HFF-Myc (cell line): ENCODE measurements around the gene POLRMT.
"Not testable (repeated sequence)": the region's sequence is repeated elsewhere in the genome, so short reads cannot be mapped to it uniquely, and the experiment has no call there.

Experiments used
- DNase-seq: peaks from one replicate; pipeline ENCODE4 v3.0.0-alpha.2; 2011; ENCODE audit warnings: low read depth; ENCODE audit errors: extremely low read depth
- H3K4me3 ChIP-seq: replicated peaks from 2 replicates; pipeline ENCODE4 v1.5.1; 2011; ENCODE audit warnings: low read depth, mild to moderate bottlenecking, control low read depth, low read length
- CTCF ChIP-seq: IDR thresholded peaks from 2 replicates; pipeline ENCODE4 v1.5.1; 2012; ENCODE audit warnings: mild to moderate bottlenecking, low read depth, low read length, control low read depth; ENCODE audit errors: missing control alignments

POLRMT gene

DNA sequence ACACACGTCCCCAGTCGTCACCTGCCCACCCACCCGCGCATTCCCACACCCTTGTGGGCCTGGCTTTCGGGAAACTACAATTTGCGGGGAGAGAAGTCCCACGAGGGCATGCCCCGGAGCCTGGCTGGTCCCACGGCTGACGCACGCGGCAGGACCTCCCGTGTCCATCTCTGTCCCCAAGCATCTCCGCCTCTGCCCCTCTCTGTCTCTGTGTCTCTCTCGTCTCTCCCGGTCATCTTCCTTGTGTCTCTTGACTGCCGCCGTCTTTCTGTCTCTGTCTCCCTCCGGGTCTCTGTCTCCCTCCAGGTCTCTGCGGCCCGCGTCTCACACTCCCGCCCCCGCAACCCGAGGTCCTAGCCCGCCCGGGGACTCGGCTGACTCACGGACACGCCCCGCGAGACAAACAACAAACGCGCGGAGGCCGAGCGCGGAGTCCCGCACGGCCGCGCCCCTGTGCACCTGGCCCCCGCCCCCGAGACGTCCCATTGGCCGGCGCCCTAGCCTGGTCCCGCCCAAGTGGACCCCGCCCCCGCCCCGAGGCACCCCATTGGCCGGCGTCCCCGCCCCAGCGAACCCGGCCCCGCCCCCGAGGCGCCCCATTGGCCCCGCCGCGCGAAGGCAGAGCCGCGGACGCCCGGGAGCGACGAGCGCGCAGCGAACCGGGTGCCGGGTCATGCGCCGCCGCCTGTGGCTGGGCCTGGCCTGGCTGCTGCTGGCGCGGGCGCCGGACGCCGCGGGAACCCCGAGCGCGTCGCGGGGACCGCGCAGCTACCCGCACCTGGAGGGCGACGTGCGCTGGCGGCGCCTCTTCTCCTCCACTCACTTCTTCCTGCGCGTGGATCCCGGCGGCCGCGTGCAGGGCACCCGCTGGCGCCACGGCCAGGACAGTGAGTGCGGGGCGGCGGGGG is 6.2 kb upstream of the POLRMT start, which contains the start of gene FGF22:
FGF22 (plus strand) TSS at position 627 of the 908 bp plus-strand sequence; CDS start at position 674, 47 bp downstream.
- no peak for TF ChIP-seq CTCF

DNA sequence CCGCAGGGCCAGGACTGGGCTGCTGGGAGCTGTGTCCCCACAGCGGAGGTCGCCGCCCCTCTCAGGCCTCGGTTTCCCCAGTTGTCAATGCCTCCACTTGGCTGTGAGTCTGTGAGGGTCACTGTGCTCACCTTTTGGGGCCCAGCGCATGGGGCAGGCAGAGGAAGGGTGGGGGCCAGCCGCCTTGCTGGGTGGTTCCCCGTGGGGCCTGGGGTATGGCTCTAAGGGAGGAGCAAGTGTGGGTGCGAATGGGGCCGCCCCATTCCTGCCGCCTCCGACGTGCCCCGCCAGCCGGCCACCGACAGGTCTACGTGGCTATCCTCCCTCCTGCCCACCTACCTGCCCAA is 5.5 kb upstream of the POLRMT start:
- H3K4me3 ChIP-seq, result no peak overlapping the region
- TF ChIP-seq CTCF, result no peak
- no peak for DNase-seq

More for the DNA sequence above, 6.2 kb upstream of the POLRMT start, which contains the start of gene FGF22:
- H3K4me3 ChIP-seq, result peak within 1 kb of the TSS; percentile 24
- no peak for DNase-seq

GRCh38 chr19:634975-635652 is 1.8 kb upstream of the POLRMT start:
- TF ChIP-seq CTCF, result no peak
- no peak overlapping the region for H3K4me3 ChIP-seq
- DNase-seq, result no peak

- DNase-seq, result no peak
- H3K4me3 ChIP-seq, result peak overlapping the region; percentile 94
- TF ChIP-seq CTCF, result no peak
Measured at GRCh38 chr19:633786-634639, 676 bp upstream of the POLRMT start.

GRCh38 chr19:632579-633067 is 714 bp downstream of the POLRMT start:
- TF ChIP-seq CTCF, result no peak
- no peak for DNase-seq
- peak overlapping the region; percentile 94 for H3K4me3 ChIP-seq

- no peak overlapping the region for H3K4me3 ChIP-seq
- no peak for DNase-seq
- no peak for TF ChIP-seq CTCF
Measured at GRCh38 chr19:629961-630714, 3.2 kb downstream of the POLRMT start.

DNA sequence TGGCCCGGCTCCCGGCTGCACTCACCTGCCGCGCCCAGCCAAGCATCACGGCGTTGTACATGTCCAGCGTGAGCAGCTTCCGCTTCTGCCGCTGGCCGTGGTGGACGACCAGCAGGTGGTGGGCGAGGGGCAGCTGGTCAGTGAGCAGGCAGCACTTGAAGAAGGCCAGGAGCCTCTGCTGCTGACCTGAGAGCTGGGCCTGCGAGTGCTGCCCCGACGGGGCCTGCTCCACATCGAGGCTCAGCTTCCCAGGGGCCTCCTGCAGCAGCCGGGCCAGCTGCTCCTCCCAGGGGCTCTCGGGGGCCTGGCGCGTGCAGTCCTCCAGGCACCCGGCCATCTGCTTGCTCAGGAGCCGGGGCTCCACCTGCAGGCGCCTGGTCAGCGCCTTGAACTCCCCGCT is 3.8 kb downstream of the POLRMT start:
- DNase-seq, H3K4me3 ChIP-seq: not testable (repeated sequence)
